B cell (primary cell): ENCODE measurements around the gene SAXO1. TPM values are rescaled to one million over a fixed set of nuclear protein-coding genes. Genes with fewer than 3 reads are reported as not detected.

Experiments
- ATAC-seq: fragments of 200-7000 bp; cut with Tn5 transposase; one replicate; pipeline ENCODE4 v1.10.0; 2021; ENCODE audit warnings: low read depth, mild to moderate bottlenecking, moderate number of reproducible peaks, moderate library complexity
- CTCF ChIA-PET: fragments of 350-600 bp; sonication (Branson Sonifier 250); formaldehyde crosslinking; loops from one replicate; lab custom pipeline; 2021; ENCODE audit warnings: antibody characterized with exemption, inconsistent platforms; lab: Charles Lee
- POLR2A ChIA-PET: fragments of 350-600 bp; sonication (Branson Sonifier 250); formaldehyde crosslinking; loops from one replicate; lab custom pipeline; 2021; ENCODE audit warnings: antibody characterized with exemption; lab: Charles Lee
- DNase-seq: peaks from one replicate; pipeline ENCODE4 v3.0.0; 2013
- H2AFZ ChIP-seq: 2 replicates; pipeline ENCODE4 v1.6.1; 2012; ENCODE audit warnings: mild to moderate bottlenecking, low read depth, low read length; ENCODE audit not compliant: insufficient read depth, poor library complexity, severe bottlenecking
- H3K27ac ChIP-seq, 2 donors: 1 replicate in 1 of 2; 2 replicates in 1 of 2; pipeline ENCODE4 v1.5.1; 2012 to 2013; ENCODE audit warnings: low read length in 2 of 2, mild to moderate bottlenecking in 2 of 2, moderate library complexity in 1 of 2
- H3K27me3 ChIP-seq, 4 experiments: fragments of 200-600 bp in 1 of 4; sonication (generic) in 1 of 4; replicated peaks in 1 of 4; 1 replicate in 2 of 4; 2 replicates in 2 of 4; pipeline versions ENCODE4 v1.6.1 to v1.7.0; 2013 to 2016; ENCODE audit warnings: low read length in 3 of 4, mild to moderate bottlenecking in 2 of 4, mixed read lengths in 1 of 4, moderate library complexity in 1 of 4; ENCODE audit not compliant: insufficient read depth in 4 of 4, control insufficient read depth in 3 of 4; ENCODE audit errors: control extremely low read depth in 1 of 4
- H3K36me3 ChIP-seq, 2 experiments: replicated peaks in 1 of 2; 1 replicate in 1 of 2; 2 replicates in 1 of 2; pipeline versions ENCODE4 v1.6.1 to v1.7.1; 2013; ENCODE audit warnings: low read length in 1 of 2; ENCODE audit not compliant: insufficient read depth in 2 of 2, control insufficient read depth in 1 of 2; ENCODE audit errors: control extremely low read depth in 1 of 2, extremely low read depth in 1 of 2
- H3K4me1 ChIP-seq, 2 donors: fragments of 200-600 bp in 1 of 2; sonication (generic) in 1 of 2; 1 replicate in 1 of 2; 2 replicates in 1 of 2; pipeline versions ENCODE4 v1.5.1 to v1.6.1; 2013 to 2017; ENCODE audit warnings: low read length in 2 of 2; ENCODE audit not compliant: control insufficient read depth in 2 of 2, insufficient read depth in 2 of 2
- H3K4me2 ChIP-seq: replicated peaks from 2 replicates; pipeline ENCODE3; 2012; ENCODE audit warnings: mild to moderate bottlenecking, low read depth, low read length; ENCODE audit not compliant: poor library complexity, severe bottlenecking
- H3K4me3 ChIP-seq, 5 experiments: fragments of 200-600 bp in 1 of 5; sonication (generic) in 1 of 5; 1 replicate in 3 of 5; 2 replicates in 2 of 5; pipeline versions ENCODE4 v1.5.1 to v1.7.0; 2011 to 2016; ENCODE audit warnings: low read length in 4 of 5, mild to moderate bottlenecking in 4 of 5, low read depth in 2 of 5, control low read depth in 1 of 5, moderate library complexity in 1 of 5; ENCODE audit not compliant: insufficient read depth in 1 of 5; ENCODE audit errors: control extremely low read depth in 1 of 5, extremely low read depth in 1 of 5
- H3K79me2 ChIP-seq: fragments of 200-600 bp; sonication (generic); one replicate; pipeline ENCODE4 v1.6.0; 2016; ENCODE audit warnings: low read length; ENCODE audit not compliant: control insufficient read depth, insufficient read depth
- H3K9ac ChIP-seq: fragments of 200-600 bp; sonication (generic); 2 replicates; pipeline ENCODE4 v1.6.1; 2017; ENCODE audit warnings: mild to moderate bottlenecking, low read length, moderate library complexity
- H3K9me3 ChIP-seq, 3 donors: one replicate each; pipeline versions ENCODE4 v1.6.1 to v1.7.1; 2013; ENCODE audit warnings: low read length in 2 of 3; ENCODE audit not compliant: control insufficient read depth in 2 of 3, insufficient read depth in 1 of 3; ENCODE audit errors: control extremely low read depth in 1 of 3
- H4K20me1 ChIP-seq: 2 replicates; pipeline ENCODE4 v1.6.0; 2012; ENCODE audit warnings: mild to moderate bottlenecking, low read length; ENCODE audit not compliant: insufficient read depth, control insufficient read depth, poor library complexity, severe bottlenecking
- H3K27ac Mint-ChIP-seq: one replicate; pipeline ENCODE4 v1.8.0; 2021; ENCODE audit warnings: mixed read lengths
- H3K27me3 Mint-ChIP-seq: one replicate; pipeline ENCODE4 v1.8.0; 2021; ENCODE audit warnings: mixed read lengths
- H3K4me1 Mint-ChIP-seq: one replicate; pipeline ENCODE4 v1.8.0; 2021; ENCODE audit warnings: mixed read lengths
- H3K4me3 Mint-ChIP-seq: one replicate; pipeline ENCODE4 v1.8.0; 2021; ENCODE audit warnings: mixed read lengths
- H3K9me3 Mint-ChIP-seq: one replicate; pipeline ENCODE4 v1.8.0; 2022; ENCODE audit warnings: mixed read lengths; ENCODE audit not compliant: insufficient read depth
- EZH2 ChIP-seq: IDR thresholded peaks from 2 replicates; pipeline ENCODE4 v1.6.1; 2012; ENCODE audit warnings: borderline replicate concordance, low read depth, mild to moderate bottlenecking, moderate library complexity, low read length; ENCODE audit not compliant: insufficient read depth, poor library complexity, severe bottlenecking
- WGBS: methylation state at CpG from one replicate; pipeline ENCODE4 v1.1.5; 2013; ENCODE audit warnings: missing lambda C conversion rate; ENCODE audit not compliant: insufficient coverage; 5-methylcytosine and 5-hydroxymethylcytosine counted together
- intact Hi-C: fragments of 100-400 bp; cut with micrococcal nuclease; formaldehyde crosslinking; loops from one replicate; pipeline ENCODE4 v1.10.0; 2022
- polyA plus RNA-seq: library from polyadenylated mRNA; depleted of rRNA; stranded (reverse); fragments of >200 nt; gene quantifications from 2 replicates; pipeline ENCODE4 v1.2.3, GENCODE V29; 2012
- total RNA-seq, 2 donors: library from RNA; stranded (reverse); fragments of 120-200 nt in 1 of 2; gene quantifications; 1 replicate in 1 of 2; 2 replicates in 1 of 2; pipeline versions ENCODE4 v1.2.3 to v1.2.4, GENCODE V29; 2013 to 2022
- TF ChIP-seq, protein P1 (sequence below): fragments of 200-600 bp; IDR thresholded peaks from one replicate; pipeline ENCODE4 v1.8.0; 2022; ENCODE audit warnings: antibody characterized with exemption, mild to moderate bottlenecking

Gene SAXO1
- total and polyA plus RNA-seq, 2 donors (not counting 1 experiment from before 2014, with no cell fraction given) = 0.01 TPM; not detected in 1

DNA sequence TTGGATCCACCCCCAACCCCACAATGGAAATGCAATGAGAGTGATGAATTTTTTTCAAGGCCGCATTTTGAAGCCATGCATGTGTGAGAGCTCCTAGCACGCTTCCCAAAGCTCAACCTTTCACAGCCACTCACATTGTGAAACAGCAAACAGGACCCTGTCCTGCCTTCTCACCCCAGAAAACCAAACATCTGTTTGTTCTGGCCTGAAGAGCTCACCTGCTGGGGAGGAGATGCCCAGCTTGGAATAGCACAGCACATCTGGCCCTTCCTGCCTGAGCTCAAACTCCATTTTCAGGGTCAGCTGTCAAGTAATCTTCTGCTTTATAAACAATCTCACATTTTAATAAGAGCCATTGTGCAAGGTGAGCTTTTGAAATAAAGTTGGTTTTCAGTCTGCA, 54.8 kb downstream of the SAXO1 start:
- Mint-ChIP-seq H3K27ac (no peak overlapping the region), H3K9me3 (no peaks in the 10 kb centered on the region), H3K4me1 (peaks cover 2% of the 10 kb centered on the region), H3K27me3 (peaks cover 28% of the 10 kb centered on the region), H3K4me3 (no peak overlapping the region)
- ChIA-PET POLR2A (no interaction called here), CTCF (no interaction called here)
- Histone ChIP-seq H3K79me2 (no peaks in the 10 kb centered on the region), H3K4me1 (no peaks in the 10 kb centered on the region), H3K9me3 (no peaks in the 10 kb centered on the region), H3K9ac (no peak overlapping the region), H2AFZ (no peak overlapping the region), H3K27ac (no peak overlapping the region), H3K4me2 (no peak overlapping the region), H3K27me3 (no peaks in the 10 kb centered on the region), H3K4me3 (no peak overlapping the region), H4K20me1 (no peaks in the 10 kb centered on the region), H3K36me3 (no peaks in the 10 kb centered on the region)
- intact Hi-C loops = no loop called here
- TF ChIP-seq EZH2 = no peak
- TF ChIP-seq, protein P1, sequence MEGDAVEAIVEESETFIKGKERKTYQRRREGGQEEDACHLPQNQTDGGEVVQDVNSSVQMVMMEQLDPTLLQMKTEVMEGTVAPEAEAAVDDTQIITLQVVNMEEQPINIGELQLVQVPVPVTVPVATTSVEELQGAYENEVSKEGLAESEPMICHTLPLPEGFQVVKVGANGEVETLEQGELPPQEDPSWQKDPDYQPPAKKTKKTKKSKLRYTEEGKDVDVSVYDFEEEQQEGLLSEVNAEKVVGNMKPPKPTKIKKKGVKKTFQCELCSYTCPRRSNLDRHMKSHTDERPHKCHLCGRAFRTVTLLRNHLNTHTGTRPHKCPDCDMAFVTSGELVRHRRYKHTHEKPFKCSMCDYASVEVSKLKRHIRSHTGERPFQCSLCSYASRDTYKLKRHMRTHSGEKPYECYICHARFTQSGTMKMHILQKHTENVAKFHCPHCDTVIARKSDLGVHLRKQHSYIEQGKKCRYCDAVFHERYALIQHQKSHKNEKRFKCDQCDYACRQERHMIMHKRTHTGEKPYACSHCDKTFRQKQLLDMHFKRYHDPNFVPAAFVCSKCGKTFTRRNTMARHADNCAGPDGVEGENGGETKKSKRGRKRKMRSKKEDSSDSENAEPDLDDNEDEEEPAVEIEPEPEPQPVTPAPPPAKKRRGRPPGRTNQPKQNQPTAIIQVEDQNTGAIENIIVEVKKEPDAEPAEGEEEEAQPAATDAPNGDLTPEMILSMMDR = no peak
- ATAC-seq (no peak), DNase-seq (no peak)
- WGBS = 100% methylated on average over 2 of the region's 2 CpGs

DNA sequence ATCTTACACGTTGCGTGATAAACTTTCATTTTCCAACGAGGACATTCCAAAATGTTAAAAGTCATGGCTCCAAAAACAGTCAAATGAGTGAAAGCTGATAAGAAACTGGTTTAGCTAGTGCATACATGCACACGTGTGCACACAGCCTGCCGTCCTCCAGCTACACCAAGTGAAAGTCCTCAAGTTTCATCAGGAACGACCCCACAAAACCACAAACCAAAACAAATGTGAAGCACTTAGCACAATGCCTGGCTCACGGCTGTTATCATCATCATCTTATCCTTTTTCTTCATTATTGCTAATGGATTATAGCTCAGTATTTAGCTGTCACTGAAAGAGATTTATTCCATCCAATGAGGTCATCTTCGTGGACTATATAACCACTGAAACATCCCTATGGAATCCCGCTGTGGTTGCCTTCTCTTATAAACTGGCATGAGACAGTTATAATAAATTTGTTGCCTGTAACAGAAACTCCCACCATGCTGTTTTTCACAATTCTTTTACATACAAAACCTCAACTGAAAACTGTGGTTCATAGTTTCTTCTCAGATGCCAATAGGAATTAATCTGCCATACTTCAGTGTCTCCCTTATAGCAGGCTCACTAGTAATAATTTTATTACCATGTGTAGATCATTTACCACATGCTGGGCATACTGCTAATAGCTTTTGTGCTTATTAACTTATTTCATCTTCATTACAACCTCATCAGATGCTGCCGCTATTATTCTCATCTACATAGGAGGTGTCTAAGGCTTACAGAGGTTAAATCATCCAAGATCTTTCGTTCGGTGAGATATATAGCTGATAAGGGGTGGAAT, 56.1 kb downstream of the SAXO1 start:
- H3K9me3 Mint-ChIP-seq = no peaks in the 10 kb centered on the region

More for the DNA sequence above, 56.1 kb downstream of the SAXO1 start:
- POLR2A ChIA-PET = no interaction called here
- Mint-ChIP-seq H3K4me3 (no peak overlapping the region), H3K4me1 (peaks cover 2% of the 10 kb centered on the region), H3K27ac (no peak overlapping the region), H3K27me3 (peaks cover 37% of the 10 kb centered on the region)
- Histone ChIP-seq H3K27ac (no peak overlapping the region), H3K9me3 (no peaks in the 10 kb centered on the region), H3K36me3 (no peaks in the 10 kb centered on the region), H3K4me3 (no peak overlapping the region), H3K9ac (no peak overlapping the region), H3K4me2 (no peak overlapping the region), H3K79me2 (no peaks in the 10 kb centered on the region), H3K4me1 (no peaks in the 10 kb centered on the region), H3K27me3 (no peaks in the 10 kb centered on the region), H2AFZ (no peak overlapping the region), H4K20me1 (no peaks in the 10 kb centered on the region)
- 8% methylated on average over 4 of the region's 12 CpGs for WGBS
- no peak for DNase-seq
- ATAC-seq = no peak
- TF ChIP-seq EZH2 = no peak
- TF ChIP-seq, protein P1 = no peak
- intact Hi-C loops = no loop called here
- CTCF ChIA-PET = no interaction called here
